NK-92 (cell line): ENCODE measurements around the gene CACNA1C.
"Not testable (repeated sequence)": the region's sequence is repeated elsewhere in the genome, so short reads cannot be mapped to it uniquely, and the experiment has no call there.

ENCODE experiments used
- DNase-seq: peaks from one replicate; lab custom pipeline; 2025; ENCODE audit not compliant: unreplicated experiment; lab: John Stamatoyannopoulos, UW

CACNA1C gene

DNA sequence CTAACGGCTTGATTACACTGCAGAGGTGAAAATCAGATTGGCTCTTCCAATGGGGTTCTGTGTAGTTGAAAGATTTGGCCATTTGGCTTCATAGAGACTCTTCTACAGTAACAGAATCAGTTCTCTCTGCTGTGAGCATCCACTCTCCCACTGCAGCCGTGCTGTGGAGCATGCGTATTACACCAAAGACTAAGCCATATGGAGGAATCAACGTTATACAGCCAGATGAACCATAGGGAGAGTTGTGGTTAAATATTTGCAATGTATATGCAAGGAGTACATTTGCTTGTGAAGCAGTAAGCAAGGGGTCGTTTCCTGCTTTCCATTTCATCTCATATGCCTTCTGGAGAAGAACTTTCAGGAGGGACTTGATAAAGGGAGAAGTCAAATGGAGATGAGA lies 410.9 kb downstream of the CACNA1C start:
- DNase-seq = no peak

GRCh38 chr12:2465681-2466080 lies 412.9 kb downstream of the CACNA1C start:
- no peak for DNase-seq

GRCh38 chr12:2466211-2466610 lies 413.4 kb downstream of the CACNA1C start:
- no peak for DNase-seq

DNA sequence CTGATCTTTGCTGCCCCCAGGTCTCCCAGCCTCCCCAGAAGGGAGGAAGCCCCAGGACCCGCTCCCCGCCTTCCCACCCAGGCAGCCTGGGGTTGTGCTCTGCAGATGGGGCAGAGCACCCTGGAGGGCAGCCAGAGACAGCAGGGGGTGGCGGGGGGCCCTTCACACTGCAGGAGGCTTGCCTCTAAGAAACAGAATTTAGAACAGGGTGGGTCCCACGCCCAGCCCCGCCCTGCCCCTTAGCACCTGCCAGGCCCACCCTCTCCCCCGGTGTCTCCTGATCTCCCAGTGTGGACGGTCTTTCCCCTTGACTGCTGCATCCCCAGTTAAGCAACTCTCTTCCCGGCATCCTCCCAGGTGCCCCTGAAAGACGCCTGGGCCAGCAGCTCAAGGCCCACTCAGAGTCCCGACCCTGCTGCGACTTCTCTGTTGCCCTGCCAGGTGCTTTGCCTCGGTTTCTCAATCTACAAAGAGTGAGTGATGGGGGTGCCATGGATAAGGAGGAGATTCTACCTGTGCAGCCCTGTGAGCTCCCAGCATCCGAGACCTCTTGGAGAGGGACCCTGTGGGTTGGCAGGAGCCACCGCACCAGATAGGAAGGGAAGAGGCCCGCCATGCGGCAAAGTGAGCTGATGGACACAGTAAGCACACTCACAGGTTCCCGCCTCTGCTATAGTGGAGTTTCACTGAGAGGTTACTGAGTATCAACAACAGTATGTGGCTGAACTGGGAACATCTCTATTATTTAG lies 414.8 kb downstream of the CACNA1C start:
- DNase-seq = no peak

- DNase-seq = no peak
Observed at GRCh38 chr12:2475984-2476383, 423.2 kb downstream of the CACNA1C start.

DNA sequence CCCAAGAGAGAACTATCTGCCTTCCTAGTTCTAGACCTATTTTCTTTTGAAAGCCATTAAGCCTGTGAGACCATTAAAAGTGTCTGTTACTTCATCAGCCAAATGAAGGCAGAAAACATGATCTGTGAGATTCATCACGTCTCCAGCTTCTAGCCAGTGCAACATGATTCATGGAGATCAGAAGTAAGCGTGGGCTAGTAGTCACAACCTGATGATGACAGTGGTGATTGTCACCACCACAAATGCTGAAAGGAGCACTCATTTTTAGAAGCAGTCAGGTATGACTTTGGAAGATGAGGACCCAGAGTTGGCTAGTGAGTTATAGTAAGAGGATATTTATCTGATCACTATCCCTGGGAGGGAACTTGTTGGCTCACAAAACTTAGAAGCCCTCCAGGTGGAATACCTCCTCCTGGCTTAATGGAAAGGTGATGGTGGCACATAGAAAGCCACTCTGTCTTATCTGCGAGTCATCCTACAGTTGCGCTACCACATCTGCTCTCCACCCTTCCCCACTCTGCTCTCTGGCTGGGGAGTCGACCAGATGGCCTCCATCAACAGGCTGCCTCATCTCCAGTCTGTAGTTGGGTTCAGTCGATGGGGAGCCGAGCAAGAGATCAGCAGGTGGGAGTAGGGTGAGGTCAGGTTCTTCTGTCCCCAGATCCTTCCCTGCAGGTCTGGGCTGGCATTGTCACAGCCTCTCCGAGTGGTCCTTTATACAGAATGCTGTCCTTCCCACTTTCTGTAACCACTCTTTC lies 424.4 kb downstream of the CACNA1C start:
- no peak for DNase-seq

DNA sequence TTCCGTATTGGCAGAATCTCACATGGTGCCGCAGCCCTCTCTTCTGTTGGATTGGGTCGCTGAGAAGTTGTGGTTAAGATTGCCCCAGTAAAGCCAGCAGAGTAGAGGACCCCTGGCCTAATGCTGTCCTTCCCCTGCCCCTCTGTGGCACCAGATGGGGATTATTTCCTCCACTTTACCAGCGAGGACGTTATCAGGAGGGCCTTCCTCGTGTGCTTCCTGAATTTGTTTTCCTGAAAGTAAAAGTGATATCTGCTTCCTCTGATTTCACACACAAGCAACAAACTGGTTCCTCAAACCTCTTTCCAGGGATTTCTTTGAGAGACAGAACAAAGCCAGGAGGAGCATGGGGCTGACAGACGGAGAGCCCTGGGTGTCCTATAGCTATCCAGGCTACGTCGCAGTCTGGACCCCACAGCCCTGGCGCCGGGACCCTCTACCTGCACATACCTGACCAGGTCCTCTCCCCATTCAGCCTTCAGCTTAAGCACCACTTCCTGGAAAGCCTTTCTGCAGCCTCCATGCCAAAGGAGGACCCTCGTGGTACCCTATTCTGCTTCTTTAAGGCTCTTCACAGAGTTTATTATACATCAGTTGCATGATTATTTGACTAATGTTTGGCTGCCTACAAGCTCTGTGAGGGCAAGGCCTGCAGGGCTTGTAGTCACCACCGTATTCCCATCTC lies 427.2 kb downstream of the CACNA1C start:
- DNase-seq = no peak

DNA sequence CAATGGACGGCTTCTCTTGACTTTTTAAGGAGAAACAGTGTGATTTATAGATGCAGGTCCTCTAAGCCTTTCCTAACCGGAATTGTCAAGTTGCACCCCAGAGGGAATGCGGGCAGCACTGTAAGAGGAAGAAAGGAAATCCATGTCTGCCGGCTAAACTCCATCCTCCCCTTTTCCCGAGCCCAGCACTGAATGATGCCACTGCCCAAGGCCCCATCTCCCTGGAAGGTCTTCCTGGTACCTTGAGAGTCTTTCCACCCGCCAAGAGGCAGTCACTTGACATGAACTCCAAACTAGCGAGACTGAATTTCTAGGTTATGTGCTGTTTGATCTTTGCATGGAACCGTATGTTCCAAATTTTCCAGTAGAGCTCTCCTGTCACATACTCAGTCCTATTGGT lies 428.6 kb downstream of the CACNA1C start:
- DNase-seq = no peak

DNA sequence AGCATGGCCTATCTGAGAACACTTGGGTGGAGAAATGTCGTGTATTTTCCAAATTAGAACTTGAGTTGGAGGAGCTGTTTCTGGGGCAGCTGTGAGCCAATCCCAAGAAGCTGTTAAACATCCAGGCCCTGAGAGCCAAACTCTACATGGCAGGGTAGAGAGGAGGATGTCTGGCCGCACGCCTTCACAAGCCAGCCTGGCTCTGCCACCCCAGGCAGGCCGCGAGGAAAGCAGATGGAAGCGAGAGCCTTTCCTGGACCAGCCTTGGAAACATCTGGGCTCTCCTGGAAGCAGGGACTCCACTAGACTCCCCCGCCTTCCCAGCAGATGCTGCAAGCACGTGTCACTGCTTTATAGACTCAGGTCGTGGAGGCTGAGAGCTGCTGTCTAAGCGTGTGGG lies 429.2 kb downstream of the CACNA1C start:
- DNase-seq = no peak

DNA sequence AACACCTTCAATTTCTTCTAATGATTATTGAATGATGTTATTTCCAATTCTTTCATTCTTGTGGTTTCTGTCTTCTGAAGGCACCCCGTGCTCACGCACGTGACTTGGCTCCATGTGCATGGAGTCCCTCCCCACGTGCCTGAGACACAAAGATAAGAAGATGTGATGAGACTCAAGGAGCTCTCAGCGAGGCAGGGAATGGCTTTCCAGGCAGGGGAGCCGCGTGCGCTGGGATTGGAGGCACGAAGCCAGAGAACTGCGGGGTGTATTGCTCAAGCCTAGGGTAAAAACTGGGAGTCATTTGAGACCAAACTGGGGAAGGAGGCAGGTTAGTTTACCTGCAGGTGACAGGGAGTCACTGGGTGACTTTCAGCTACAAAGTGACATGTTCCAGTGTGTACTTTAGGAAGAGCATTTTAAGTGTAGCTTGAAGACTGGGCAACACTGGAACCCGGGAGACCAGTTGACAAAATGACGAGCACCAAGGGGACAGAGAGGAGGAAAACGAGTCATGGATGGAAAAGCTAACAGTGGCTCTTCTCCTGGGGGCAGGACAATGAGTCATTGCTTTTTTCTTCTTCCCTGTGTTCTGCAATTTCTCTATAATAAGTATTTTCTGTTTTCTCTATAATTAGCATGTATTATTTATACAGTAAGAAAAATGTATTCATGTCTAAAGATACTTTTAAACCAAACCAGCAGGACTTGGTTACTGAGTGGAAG lies 430.3 kb downstream of the CACNA1C start:
- DNase-seq = no peak

DNA sequence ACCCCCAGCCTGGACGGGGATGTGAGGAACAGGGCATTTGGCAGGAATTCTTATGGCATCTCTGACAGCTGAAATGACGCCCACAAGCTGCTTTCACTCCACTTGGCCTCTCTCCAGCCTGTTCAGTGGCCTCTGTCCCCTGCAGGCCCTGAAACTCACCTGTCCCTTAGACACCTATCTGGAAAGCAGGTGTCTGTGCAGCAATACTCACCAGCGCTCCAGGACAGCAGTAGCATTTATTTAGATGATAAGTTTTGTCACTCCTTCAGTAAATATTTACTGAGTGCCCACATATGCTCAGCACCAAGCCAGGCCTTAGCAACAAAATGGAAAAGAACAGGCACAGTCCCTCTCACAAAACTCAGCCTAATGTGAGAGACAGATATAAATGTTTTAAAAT lies 430.9 kb downstream of the CACNA1C start:
- DNase-seq = no peak

DNA sequence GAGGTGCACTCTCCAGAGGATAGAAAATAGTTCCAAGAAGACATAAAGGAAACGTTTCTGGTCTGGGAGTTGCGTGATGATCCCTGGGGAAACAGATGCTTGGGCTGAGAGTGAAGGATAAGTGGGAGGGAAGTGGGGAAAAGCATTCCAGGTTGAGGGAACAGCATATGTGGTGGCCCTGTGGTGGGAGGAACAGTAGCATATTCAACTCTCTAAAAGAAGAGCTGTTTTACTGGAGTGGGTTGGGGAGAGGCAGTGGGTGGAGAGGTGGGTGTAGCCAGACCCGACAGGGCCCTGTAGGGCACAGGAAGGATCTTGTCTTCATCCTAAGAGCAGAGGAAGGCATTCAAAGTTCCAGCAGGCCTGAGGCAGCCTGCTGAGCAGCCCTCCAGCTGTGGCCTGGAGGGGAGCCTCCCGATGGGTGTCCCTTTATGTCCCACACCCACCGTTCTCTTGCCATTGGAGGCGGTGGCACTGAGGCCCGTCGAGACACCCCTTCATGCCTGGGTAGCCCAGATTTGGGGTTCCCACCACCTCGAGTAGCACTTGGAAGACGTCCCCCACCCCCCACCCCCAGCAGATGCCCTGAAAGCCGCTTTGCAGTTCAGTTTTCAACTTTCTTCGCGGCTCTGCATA lies 431.5 kb downstream of the CACNA1C start:
- no peak for DNase-seq

DNA sequence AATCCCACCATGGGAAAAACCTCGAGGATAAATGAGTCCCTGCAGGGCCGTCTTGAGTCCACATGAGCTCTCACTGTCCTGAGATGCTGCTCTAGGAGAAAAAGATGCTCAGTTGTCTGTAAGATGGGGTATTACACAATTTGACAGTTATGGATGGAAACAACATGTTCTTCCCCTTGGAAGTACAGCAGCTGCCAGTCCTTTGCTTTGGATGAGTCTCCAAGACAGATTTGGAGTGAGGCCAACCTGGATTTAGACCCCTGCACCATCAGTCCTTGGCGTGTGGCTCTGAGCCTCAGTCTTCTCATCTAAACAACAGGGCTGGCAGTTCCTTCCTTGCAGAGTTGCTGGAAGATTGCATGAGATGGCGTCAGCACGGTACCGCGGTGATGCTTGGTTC lies 432.9 kb downstream of the CACNA1C start:
- DNase-seq = no peak

DNA sequence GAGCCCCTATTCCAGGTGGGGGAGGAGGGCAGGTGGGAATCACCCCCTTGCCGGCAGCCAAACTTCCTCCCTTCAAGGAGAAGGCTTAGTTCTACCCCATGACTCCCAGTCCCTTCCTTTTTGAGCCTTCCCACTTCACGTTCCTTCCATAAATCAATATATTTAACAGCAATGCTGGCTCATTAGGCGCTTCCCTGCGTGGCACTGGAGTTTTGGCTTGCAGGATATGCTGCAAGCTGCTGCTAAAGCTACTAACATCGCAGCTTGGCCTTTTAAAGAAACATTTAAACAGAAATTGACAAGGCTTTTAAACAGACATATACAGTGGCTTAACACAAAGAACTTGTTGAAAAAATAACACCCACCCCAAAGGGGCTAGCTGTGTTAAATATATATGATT lies 434.0 kb downstream of the CACNA1C start:
- DNase-seq = no peak

DNA sequence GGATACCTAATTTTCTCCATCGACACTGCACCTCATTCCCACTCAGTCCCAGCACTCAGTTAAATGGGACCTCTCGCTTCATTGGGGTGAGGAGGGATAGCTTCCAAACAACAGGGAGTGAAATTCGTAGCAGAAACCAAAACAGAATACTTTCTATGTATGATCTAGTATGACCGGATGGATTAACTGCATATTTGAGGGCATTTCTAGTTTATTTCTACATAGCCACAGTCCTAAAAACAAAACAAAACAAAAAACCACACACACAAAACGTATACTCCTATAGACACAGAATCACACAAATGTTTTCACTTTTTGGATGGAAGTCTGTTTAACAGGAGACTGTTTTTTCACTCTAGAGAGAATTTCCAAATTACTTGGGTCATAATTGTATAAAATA lies 434.5 kb downstream of the CACNA1C start:
- no peak for DNase-seq

GRCh38 chr12:2488131-2488530 lies 435.3 kb downstream of the CACNA1C start:
- no peak for DNase-seq

GRCh38 chr12:2488596-2488995 lies 435.8 kb downstream of the CACNA1C start:
- DNase-seq = no peak

DNA sequence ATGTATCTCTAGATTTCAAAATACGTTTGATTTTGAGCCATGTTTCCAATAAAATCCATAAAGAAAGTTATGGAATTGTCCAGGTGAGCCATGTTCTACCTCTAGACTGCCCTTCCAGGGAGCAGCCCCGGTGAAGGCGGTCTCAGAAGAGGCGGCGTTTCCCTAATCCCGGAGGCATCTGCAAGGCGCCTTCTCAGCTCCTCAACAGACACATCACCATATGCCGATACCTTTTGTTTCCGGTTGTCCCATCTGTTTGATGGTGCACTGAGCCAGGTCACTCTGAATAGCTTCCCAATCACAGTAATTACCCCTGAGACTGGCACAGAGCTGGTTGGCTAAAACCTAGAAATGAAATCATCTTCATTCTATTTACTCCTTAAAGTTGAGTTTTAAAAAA lies 436.5 kb downstream of the CACNA1C start:
- DNase-seq = no peak

GRCh38 chr12:2490831-2491230 lies 438.0 kb downstream of the CACNA1C start:
- DNase-seq = no peak

DNA sequence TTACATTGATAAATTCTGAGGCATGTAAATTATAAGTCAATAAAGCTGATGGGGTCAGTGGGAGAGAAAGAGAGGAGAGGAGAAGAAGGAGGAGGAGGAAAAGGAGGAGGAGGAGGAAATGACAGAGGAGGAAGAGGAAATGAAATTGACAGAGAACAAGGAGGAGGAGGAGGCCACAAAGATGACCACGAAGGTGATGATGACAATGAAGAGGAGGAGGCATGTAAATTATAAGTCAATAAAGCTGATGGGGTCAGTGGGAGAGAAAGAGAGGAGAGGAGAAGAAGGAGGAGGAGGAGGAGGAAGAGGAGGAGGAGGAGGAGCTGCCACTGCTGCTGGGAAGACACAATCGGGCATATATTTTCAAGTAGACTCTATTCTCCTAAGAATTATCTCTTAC lies 438.6 kb downstream of the CACNA1C start:
- not testable (repeated sequence) for DNase-seq

DNA sequence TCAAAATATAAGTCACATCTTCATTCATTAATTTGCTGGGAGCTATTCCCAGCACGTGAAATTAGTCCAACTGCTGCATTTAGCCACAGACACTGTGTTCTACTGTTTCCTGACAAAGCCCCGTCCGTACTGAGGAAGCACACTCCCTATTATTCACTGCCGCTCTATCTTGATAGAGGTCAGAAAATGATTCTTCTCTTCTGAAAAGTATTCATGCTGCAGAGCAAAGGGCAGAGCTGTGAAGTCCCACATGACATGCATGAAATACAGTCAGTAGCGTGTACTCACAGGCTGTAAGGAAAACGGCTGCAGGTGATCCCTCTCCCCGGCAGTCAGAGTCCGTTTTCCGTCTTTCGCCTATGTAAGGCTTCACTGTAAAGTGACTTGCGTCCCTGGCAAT lies 439.4 kb downstream of the CACNA1C start:
- DNase-seq = no peak
